GM12891 (cell line): ENCODE measurements around the gene MATR3.

ENCODE experiments used
- PAX5 ChIP-seq: IDR thresholded peaks from 2 replicates; pipeline ENCODE4 v1.6.1; 2011; ENCODE audit warnings: low read length, moderate library complexity, mild to moderate bottlenecking; ENCODE audit not compliant: insufficient read depth, severe bottlenecking
- POLR2A ChIP-seq: IDR thresholded peaks from 2 replicates; pipeline ENCODE4 v1.6.1; 2011; ENCODE audit warnings: low read depth, low read length, control low read depth
- POLR2AphosphoS5 ChIP-seq: IDR thresholded peaks from 2 replicates; pipeline ENCODE4 v1.6.1; 2011; ENCODE audit warnings: low read depth, low read length, control low read depth
- POU2F2 ChIP-seq: IDR thresholded peaks from 2 replicates; pipeline ENCODE4 v1.6.1; 2011; ENCODE audit warnings: low read depth, mild to moderate bottlenecking, control low read depth, low read length, moderate library complexity
- TAF1 ChIP-seq: IDR thresholded peaks from 2 replicates; pipeline ENCODE4 v1.6.1; 2011; ENCODE audit warnings: low read depth, low read length, control low read depth

DNA sequence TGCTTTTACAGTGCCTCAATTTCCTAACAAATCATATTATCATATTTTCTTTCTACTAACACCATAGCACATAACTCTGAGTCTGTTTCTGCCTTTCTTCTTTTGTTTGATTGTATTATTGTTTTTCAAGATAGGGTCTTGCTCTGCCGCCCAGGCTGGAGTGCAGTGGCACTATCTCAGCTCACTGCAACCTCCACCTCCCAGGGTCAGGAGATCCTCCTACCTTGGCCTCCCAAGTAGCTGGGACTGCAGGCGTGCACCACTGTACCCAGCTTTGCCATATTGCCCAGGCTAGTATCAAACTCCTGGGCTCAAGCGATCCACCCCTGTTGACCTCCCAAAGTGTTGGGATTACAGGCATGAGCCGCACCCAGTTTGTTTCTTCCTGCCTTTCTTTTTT, 66.8 kb downstream of the MATR3 start:
- no peak for TF ChIP-seq POLR2A
- no peak for TF ChIP-seq POLR2AphosphoS5
- no peak for TF ChIP-seq PAX5
- no peak for TF ChIP-seq TAF1
- no peak for TF ChIP-seq POU2F2
